H1 (cell line): ENCODE measurements around the gene ABCF2. TPM values are rescaled to one million over a fixed set of nuclear protein-coding genes. Genes with fewer than 3 reads are reported as not detected.
A peak's percentile ranks its signal among the peaks of the same experiment; 100 is the strongest.

ENCODE experiments used
- CTCF ChIA-PET: fragments of 300-600 bp; sonication (Branson Sonifier 250); formaldehyde crosslinking; loops from one replicate; lab custom pipeline; 2021; ENCODE audit not compliant: partially characterized antibody; lab: Charles Lee
- POLR2A ChIA-PET: fragments of 300-600 bp; sonication (Branson Sonifier 250); formaldehyde crosslinking; loops from one replicate; lab custom pipeline; 2021; ENCODE audit warnings: inconsistent platforms; ENCODE audit not compliant: partially characterized antibody; lab: Charles Lee
- DNase-seq, 2 experiments: peaks; one replicate each; pipeline versions ENCODE4 v3.0.0 to v3.0.0-alpha.2; 2010 to 2022; ENCODE audit warnings: low spot score in 2 of 2, low read depth in 1 of 2, mixed read lengths in 1 of 2
- FAIRE-seq: peaks from 2 replicates; lab custom pipeline; 2011; peaks lifted over from hg19 to GRCh38; lab: Jason Lieb, UNC
- H2AFZ ChIP-seq: 2 replicates; pipeline ENCODE4 v1.8.1; 2012; ENCODE audit warnings: low read length, inconsistent platforms
- H2AK5ac ChIP-seq: 2 replicates; pipeline ENCODE4 v1.6.1; 2013; ENCODE audit warnings: low read depth, low read length
- H2BK120ac ChIP-seq: replicated peaks from 2 replicates; pipeline ENCODE3; 2013; ENCODE audit warnings: low read depth, low read length, inconsistent platforms
- H2BK12ac ChIP-seq: 2 replicates; pipeline ENCODE4 v1.6.1; 2013; ENCODE audit warnings: low read depth, low read length
- H2BK15ac ChIP-seq: 2 replicates; pipeline ENCODE4 v1.6.1; 2013; ENCODE audit warnings: low read length
- H2BK20ac ChIP-seq: 2 replicates; pipeline ENCODE4 v1.6.1; 2013; ENCODE audit warnings: low read length
- H2BK5ac ChIP-seq: 2 replicates; pipeline ENCODE4 v1.6.1; 2013; ENCODE audit warnings: low read depth, low read length
- H3K14ac ChIP-seq: 2 replicates; pipeline ENCODE4 v1.6.1; 2013; ENCODE audit warnings: inconsistent platforms; ENCODE audit not compliant: insufficient read length
- H3K18ac ChIP-seq: 2 replicates; pipeline ENCODE4 v1.6.1; 2013; ENCODE audit warnings: low read length; ENCODE audit errors: extremely low read depth
- H3K23ac ChIP-seq: 2 replicates; pipeline ENCODE4 v1.6.1; 2013; ENCODE audit warnings: inconsistent platforms; ENCODE audit not compliant: insufficient read length
- H3K23me2 ChIP-seq: 2 replicates; pipeline ENCODE4 v1.6.1; 2013; ENCODE audit warnings: low read depth, low read length
- H3K27ac ChIP-seq: 2 replicates; pipeline ENCODE4 v1.6.1; 2011; ENCODE audit warnings: low read depth, low read length, inconsistent platforms
- H3K27me3 ChIP-seq, 4 experiments: replicated peaks in 1 of 4; 1 replicate in 1 of 4; 2 replicates in 3 of 4; pipeline versions ENCODE4 v1.6.1 to v1.8.1; 2011 to 2013; ENCODE audit warnings: low read length in 3 of 4, mild to moderate bottlenecking in 3 of 4, inconsistent platforms in 2 of 4, mixed read lengths in 2 of 4, moderate library complexity in 1 of 4; ENCODE audit not compliant: control insufficient read depth in 3 of 4, insufficient read depth in 3 of 4; ENCODE audit errors: extremely low read depth in 1 of 4
- H3K36me3 ChIP-seq, 4 experiments: 2 replicates each; pipeline versions ENCODE4 v1.6.1 to v1.8.1; 2011 to 2013; ENCODE audit warnings: mild to moderate bottlenecking in 4 of 4, low read length in 3 of 4, moderate library complexity in 2 of 4, control low read depth in 1 of 4, inconsistent platforms in 1 of 4; ENCODE audit not compliant: insufficient read depth in 4 of 4, control insufficient read depth in 2 of 4
- H3K4ac ChIP-seq: replicated peaks from 2 replicates; pipeline ENCODE3; 2013; ENCODE audit warnings: low read length, low read depth, mixed read lengths, inconsistent platforms; ENCODE audit not compliant: insufficient read length
- H3K4me1 ChIP-seq, 4 experiments: replicated peaks in 1 of 4; 1 replicate in 1 of 4; 2 replicates in 3 of 4; pipeline versions ENCODE4 v1.6.1 to v1.8.1; 2011 to 2013; ENCODE audit warnings: low read length in 3 of 4, inconsistent platforms in 2 of 4, mixed read lengths in 1 of 4; ENCODE audit not compliant: insufficient read depth in 4 of 4, control insufficient read depth in 3 of 4
- H3K4me2 ChIP-seq, 2 experiments: 2 replicates each; pipeline versions ENCODE4 v1.6.1 to v1.8.1; 2011 to 2013; ENCODE audit warnings: low read depth in 2 of 2, low read length in 2 of 2, control low read depth in 1 of 2, inconsistent platforms in 1 of 2, mild to moderate bottlenecking in 1 of 2; ENCODE audit not compliant: insufficient read depth in 1 of 2
- H3K4me3 ChIP-seq, 4 experiments: fragments of 200-600, 300-600 bp in 1 of 4; sonication (generic), shearing (Covaris generic), sonication (Bioruptor Twin) in 1 of 4; 2 replicates each; pipeline versions ENCODE4 v1.5.1 to v1.8.1; 2011 to 2016; ENCODE audit warnings: low read length in 4 of 4, low read depth in 3 of 4, control low read depth in 2 of 4, inconsistent platforms in 2 of 4, mild to moderate bottlenecking in 2 of 4, mixed read lengths in 1 of 4, moderate library complexity in 1 of 4; ENCODE audit not compliant: insufficient read depth in 2 of 4; ENCODE audit errors: extremely low read depth in 1 of 4
- H3K56ac ChIP-seq: replicated peaks from 2 replicates; pipeline ENCODE3; 2013; ENCODE audit warnings: low read depth, mild to moderate bottlenecking, mixed read lengths, low read length, inconsistent platforms; ENCODE audit not compliant: insufficient read length
- H3K79me1 ChIP-seq: 2 replicates; pipeline ENCODE4 v1.6.1; 2013; ENCODE audit warnings: low read depth, low read length, control low read depth
- H3K79me2 ChIP-seq, 2 experiments: 2 replicates each; pipeline versions ENCODE4 v1.6.1 to v1.8.1; 2012 to 2013; ENCODE audit warnings: low read length in 2 of 2, mild to moderate bottlenecking in 2 of 2, inconsistent platforms in 1 of 2; ENCODE audit not compliant: insufficient read depth in 2 of 2, control insufficient read depth in 1 of 2
- H3K9ac ChIP-seq, 4 experiments: replicated peaks in 1 of 4; 1 replicate in 1 of 4; 2 replicates in 3 of 4; pipeline versions ENCODE4 v1.6.1 to v1.8.1; 2011 to 2013; ENCODE audit warnings: low read depth in 3 of 4, low read length in 3 of 4, control low read depth in 2 of 4, mild to moderate bottlenecking in 2 of 4, moderate library complexity in 2 of 4, inconsistent platforms in 1 of 4; ENCODE audit errors: extremely low read depth in 1 of 4
- H3K9me3 ChIP-seq, 2 experiments: 2 replicates each; pipeline versions ENCODE4 v1.6.1 to v1.8.1; 2012 to 2013; ENCODE audit warnings: mild to moderate bottlenecking in 2 of 2, moderate library complexity in 2 of 2, control low read depth in 1 of 2, inconsistent platforms in 1 of 2, low read depth in 1 of 2, low read length in 1 of 2, mixed read lengths in 1 of 2; ENCODE audit not compliant: insufficient read depth in 2 of 2
- H4K20me1 ChIP-seq, 2 experiments: replicated peaks in 1 of 2; 2 replicates each; pipeline versions ENCODE3 to v1.8.1; 2011 to 2013; ENCODE audit warnings: inconsistent platforms in 2 of 2, low read length in 2 of 2, mild to moderate bottlenecking in 1 of 2; ENCODE audit not compliant: insufficient read depth in 2 of 2, control insufficient read depth in 1 of 2
- H4K5ac ChIP-seq: 2 replicates; pipeline ENCODE4 v1.6.1; 2013; ENCODE audit warnings: low read length, low read depth, mixed read lengths, inconsistent platforms; ENCODE audit not compliant: insufficient read length
- H4K8ac ChIP-seq: 2 replicates; pipeline ENCODE4 v1.8.0; 2013; ENCODE audit warnings: mild to moderate bottlenecking, moderate library complexity, low read length, inconsistent platforms; ENCODE audit not compliant: insufficient read depth; ENCODE audit errors: extremely low read depth
- H4K91ac ChIP-seq: replicated peaks from 2 replicates; pipeline ENCODE3; 2013; ENCODE audit warnings: low read length, mixed read lengths, inconsistent platforms; ENCODE audit not compliant: insufficient read length
- NANOG ChIP-seq: IDR thresholded peaks from 2 replicates; pipeline ENCODE4 v1.6.1; 2011; ENCODE audit warnings: low read length, low read depth, mild to moderate bottlenecking, inconsistent platforms; ENCODE audit not compliant: insufficient read depth, poor library complexity, severe bottlenecking
- POLR2AphosphoS5 ChIP-seq: IDR thresholded peaks from 2 replicates; pipeline ENCODE4 v1.6.1; 2011; ENCODE audit warnings: low read depth, low read length
- RBBP5 ChIP-seq: IDR thresholded peaks from 2 replicates; pipeline ENCODE4 v1.7.1; 2012; ENCODE audit warnings: low read depth, mild to moderate bottlenecking, inconsistent platforms, low read length, moderate library complexity, borderline replicate concordance
- RFX5 ChIP-seq: IDR thresholded peaks from 2 replicates; pipeline ENCODE4 v1.6.1; 2011; ENCODE audit warnings: low read depth, low read length, improper control_type of control experiment, borderline replicate concordance
- SRF ChIP-seq: IDR thresholded peaks from 2 replicates; pipeline ENCODE4 v1.6.1; 2011; ENCODE audit warnings: mild to moderate bottlenecking, low read depth, low read length, moderate library complexity
- TAF7 ChIP-seq: optimal IDR thresholded peaks from 2 replicates; pipeline ENCODE3; 2011; ENCODE audit warnings: low read depth, mild to moderate bottlenecking, inconsistent platforms, low read length, moderate library complexity, borderline replicate concordance
- TBP ChIP-seq: IDR thresholded peaks from 2 replicates; pipeline ENCODE4 v1.6.1; 2011; ENCODE audit warnings: low read depth, low read length, improper control_type of control experiment
- WGBS, 2 experiments: shearing (Covaris generic) in 1 of 2; methylation state at CpG; one replicate each; pipeline versions ENCODE4 v1.1.6 to v1.1.7; 2013 to 2015; ENCODE audit warnings: low lambda C conversion rate in 2 of 2, mixed read lengths in 2 of 2, inconsistent platforms in 1 of 2, low coverage in 1 of 2, missing lambda C conversion rate in 1 of 2; ENCODE audit not compliant: insufficient replicate concordance in 2 of 2, insufficient coverage in 1 of 2, insufficient read length in 1 of 2; ENCODE audit errors: extremely low coverage in 1 of 2, missing lambda C conversion rate in 1 of 2; 5-methylcytosine and 5-hydroxymethylcytosine counted together
- polyA plus RNA-seq, 7 experiments: library from polyadenylated mRNA; depleted of rRNA in 3 of 7; stranded (reverse) in 5 of 7; unstranded in 2 of 7; fragments of >200 nt in 5 of 7; fragments of 200-250 nt in 2 of 7; gene quantifications; 1 replicate in 5 of 7; 2 replicates in 1 of 7; 4 replicates in 1 of 7; pipeline versions ENCODE4 v1.2.1 to v1.2.3, GENCODE V29; 2011 to 2013; ENCODE audit warnings: missing spikeins in 2 of 7, mixed read lengths in 2 of 7
- total RNA-seq: library from RNA; stranded (reverse); fragmentation: NEBNext Ultra II Directional; extraction: Animal tissue kit (Norgen Biotek cat#: 25700); gene quantifications from 2 replicates; pipeline ENCODE4 v1.2.1, GENCODE V29; 2021

Gene ABCF2
- total and polyA plus RNA-seq, 2 of the 8 experiments (the other 6 are each of a cell fraction or from before 2014, with no cell fraction given) = 28.0 to 55.0 TPM

DNA sequence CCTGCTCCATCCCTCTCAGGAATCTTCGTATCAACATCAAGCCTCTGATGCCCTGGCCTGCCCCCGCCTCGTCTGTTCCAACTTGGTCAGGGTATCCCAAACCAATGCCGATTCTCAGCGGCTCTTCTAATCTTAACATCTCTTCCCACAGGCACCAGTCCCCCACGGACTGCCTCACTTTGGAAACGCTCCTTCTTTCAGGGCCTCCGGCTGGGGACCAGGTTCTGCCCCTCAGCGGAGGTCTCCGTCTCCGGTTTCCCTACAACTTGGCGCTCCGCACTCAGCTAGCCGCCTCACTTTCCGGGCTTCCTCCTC lies 488 bp downstream of the ABCF2 start:
- CTCF ChIA-PET = interaction anchor here (1.0 to 5.9 kb wide), 12 partner anchors 8 to 209 kb away, joined by 3 to 49 read pairs (median 4); no protein-coding TSS in a partner anchor
- POLR2A ChIA-PET = interaction anchor here (1.0 to 3.2 kb wide), 12 partner anchors 10 to 134 kb away, joined by 3 to 36 read pairs (median 4); partner anchors contain the start of gene H2BK1
- no peak for FAIRE-seq

More for the DNA sequence above, 488 bp downstream of the ABCF2 start:
- Histone ChIP-seq H3K4ac (no peak overlapping the region), H3K14ac (no peak overlapping the region), H3K27ac (0 out of 2 replicates have a peak overlapping the region, but pooled peaks have one; percentile 38), H3K4me1 (peaks cover 2 to 7% (median 6%) of the 10 kb centered on the region in 4 experiments; a peak in 5 of 7 replicates), H3K23ac (no peak overlapping the region), H4K5ac (no peak overlapping the region), H3K23me2 (peaks cover 11% of the 10 kb centered on the region), H3K9ac (peak overlapping the region; percentile 65 to 74 (median 66)), H2BK120ac (no peak overlapping the region), H3K56ac (no peak overlapping the region), H2BK20ac (no peak overlapping the region), H2AFZ (no peak overlapping the region), H3K18ac (peak overlapping the region; percentile 55), H3K79me2 (peaks cover 0 to 18% of the 10 kb centered on the region in 2 experiments; a peak in 2 of 4 replicates), H3K4me2 (peak overlapping the region; percentile 83 to 86), H4K8ac (no peak overlapping the region), H3K36me3 (peaks cover 14 to 35% (median 31%) of the 10 kb centered on the region in 4 experiments), H2BK5ac (no peak overlapping the region), H4K20me1 (peaks cover 0 to 5% of the 10 kb centered on the region in 2 experiments), H2BK15ac (no peak overlapping the region), H3K4me3 (peak overlapping the region; percentile 83 to 95 (median 90)), H3K79me1 (peaks cover 7% of the 10 kb centered on the region; the same call in 1 of the 2 replicates), H2BK12ac (no peak overlapping the region), H4K91ac (peak overlapping the region; percentile 41), H3K9me3 (no peaks in the 10 kb centered on the region), H2AK5ac (no peak overlapping the region), H3K27me3 (no peaks in the 10 kb centered on the region)
- WGBS, 2 experiments = 6% methylated on average over 13 of the region's 15 CpGs; no CpG with 5 or more reads in 1 of the 2 experiments
- TF ChIP-seq RFX5 (no peak), NANOG (no peak), TBP (no peak), TAF7 (no peak), POLR2AphosphoS5 (no peak), SRF (no peak), RBBP5 (peak; percentile 37; the same call in 1 of the 2 replicates)
- no peak for DNase-seq
